Measurements from ENCODE around the gene MAP2K7. TPM values are rescaled to one million over a fixed set of nuclear protein-coding genes. Genes with fewer than 3 reads are reported as not detected.

The MAP2K7 gene
- total RNA-seq, 2 experiments from 2014 or later: 36.5 to 39.9 TPM

GRCh38 chr19:7931221-7932061 is 27.8 kb downstream of the MAP2K7 start:
- ChIA-PET CTCF (interaction anchor here (1.0 to 5.6 kb wide), 2 partner anchors 13 to 71 kb away, joined by 4 to 50 read pairs; partner anchors contain the start of gene TIMM44), POLR2A (interaction anchor here (2.2 kb wide), 1 partner anchor 12 kb away, joined by 5 read pairs; the partner anchor contains the start of gene TIMM44)
- Mint-ChIP-seq H3K27ac (no peak overlapping the region), H3K4me3 (no peak overlapping the region), H3K4me1 (ENCODE audit: low read depth) (peaks cover 7% of the 10 kb centered on the region), H3K27me3 (ENCODE audit: low read depth) (no peaks in the 10 kb centered on the region), H3K9me3 (ENCODE audit: insufficient read depth) (no peaks in the 10 kb centered on the region), H3K36me3 (ENCODE audit: low read depth) (peaks cover 22% of the 10 kb centered on the region)
- DNase-seq (no peak), ATAC-seq (no peak)

GRCh38 chr19:7932276-7932929 is 28.7 kb downstream of the MAP2K7 start:
- Mint-ChIP-seq H3K27me3 (ENCODE audit: low read depth) (no peaks in the 10 kb centered on the region), H3K36me3 (ENCODE audit: low read depth) (peaks cover 22% of the 10 kb centered on the region), H3K9me3 (ENCODE audit: insufficient read depth) (no peaks in the 10 kb centered on the region), H3K4me3 (no peak overlapping the region), H3K4me1 (ENCODE audit: low read depth) (peaks cover 5% of the 10 kb centered on the region), H3K27ac (no peak overlapping the region)
- no peak for ATAC-seq
- CTCF ChIA-PET: interaction anchor here (5.6 kb wide), 1 partner anchor 12 kb away, joined by 50 read pairs; the partner anchor contains the start of gene TIMM44
- POLR2A ChIA-PET: interaction anchor here (2.2 kb wide), 1 partner anchor 12 kb away, joined by 5 read pairs; the partner anchor contains the start of gene TIMM44
- no peak for DNase-seq

DNA sequence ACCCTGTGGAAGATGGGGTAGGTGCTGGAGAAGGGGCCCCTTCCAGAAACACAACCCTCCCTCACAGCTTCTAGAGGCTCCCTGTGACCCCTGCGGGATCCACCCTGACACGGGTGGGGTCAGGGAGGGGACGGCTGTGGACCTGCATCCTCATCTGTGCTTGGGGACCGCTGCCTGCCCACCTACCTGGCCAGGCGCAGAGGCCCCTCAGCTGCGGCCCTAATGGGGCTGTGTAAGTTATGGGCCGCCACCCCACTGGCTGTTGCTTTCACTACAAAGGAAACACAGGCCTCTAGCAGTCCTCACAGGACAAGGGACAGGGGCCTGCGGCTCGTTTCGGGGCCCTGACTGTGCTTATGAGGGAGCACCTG is 29.2 kb downstream of the MAP2K7 start:
- Mint-ChIP-seq H3K9me3 (ENCODE audit: insufficient read depth) (no peaks in the 10 kb centered on the region), H3K27me3 (ENCODE audit: low read depth) (no peaks in the 10 kb centered on the region), H3K36me3 (ENCODE audit: low read depth) (peaks cover 23% of the 10 kb centered on the region), H3K4me1 (ENCODE audit: low read depth) (peaks cover 5% of the 10 kb centered on the region), H3K27ac (no peak overlapping the region), H3K4me3 (no peak overlapping the region)
- DNase-seq: no peak
- ATAC-seq: no peak
- CTCF ChIA-PET: interaction anchor here (5.6 kb wide), 1 partner anchor 11 kb away, joined by 50 read pairs; the partner anchor contains the start of gene TIMM44
- POLR2A ChIA-PET: no interaction called here

GRCh38 chr19:7933411-7933810 is 29.7 kb downstream of the MAP2K7 start:
- peaks cover 5% of the 10 kb centered on the region for H3K4me1 Mint-ChIP-seq (ENCODE audit: low read depth)
- POLR2A ChIA-PET: no interaction called here
- no peak overlapping the region for H3K4me3 Mint-ChIP-seq
- DNase-seq (no peak), ATAC-seq (no peak)
- CTCF ChIA-PET: no interaction called here
- peaks cover 23% of the 10 kb centered on the region for H3K36me3 Mint-ChIP-seq (ENCODE audit: low read depth)
- H3K9me3 Mint-ChIP-seq (ENCODE audit: insufficient read depth): no peaks in the 10 kb centered on the region
- no peaks in the 10 kb centered on the region for H3K27me3 Mint-ChIP-seq (ENCODE audit: low read depth)
- H3K27ac Mint-ChIP-seq: no peak overlapping the region

DNA sequence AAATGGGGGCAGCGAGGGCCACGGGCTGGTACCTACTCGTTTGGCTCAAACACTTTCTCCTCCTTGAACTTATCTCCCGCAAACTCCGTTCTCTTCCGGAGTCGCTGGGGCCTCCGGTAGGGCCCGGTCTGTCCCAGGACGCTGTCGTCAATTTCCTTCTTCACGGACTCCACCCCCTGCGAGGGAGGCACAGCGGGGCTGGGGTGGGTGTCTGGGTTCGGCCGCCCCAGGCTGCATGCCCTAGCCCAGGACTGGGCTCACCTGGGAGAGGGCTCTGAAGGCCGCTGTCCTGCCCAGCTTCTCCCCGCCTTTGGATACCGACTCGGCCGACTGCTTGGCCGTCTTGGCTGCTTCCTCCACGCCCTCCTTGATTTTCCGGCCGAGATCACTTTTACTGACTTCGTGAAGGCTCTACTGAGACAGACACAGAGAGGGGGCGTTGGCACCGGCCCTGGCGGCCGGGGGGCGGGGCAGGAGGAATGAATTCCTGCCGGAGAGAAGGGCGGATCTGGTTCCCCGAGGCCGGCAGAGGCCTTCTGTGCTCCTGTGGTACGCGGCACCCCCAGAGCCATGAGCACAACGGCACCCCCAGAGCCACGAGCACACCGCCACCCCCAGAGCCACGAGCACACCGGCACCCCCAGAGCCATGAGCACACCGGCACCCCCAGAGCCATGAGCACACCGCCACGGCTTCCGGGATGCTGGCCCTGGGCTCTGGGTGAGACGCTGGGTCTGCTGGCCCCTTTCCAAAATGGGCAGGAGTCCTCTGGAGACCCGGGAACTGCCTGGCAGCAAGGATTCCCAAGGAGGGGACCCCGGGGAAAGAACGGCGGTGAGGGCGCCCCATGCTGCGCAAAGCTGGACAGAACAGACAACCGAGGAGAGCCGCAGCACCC is 30.4 kb downstream of the MAP2K7 start:
- Mint-ChIP-seq H3K27me3 (ENCODE audit: low read depth) (no peaks in the 10 kb centered on the region), H3K36me3 (ENCODE audit: low read depth) (peaks cover 27% of the 10 kb centered on the region), H3K4me1 (ENCODE audit: low read depth) (peaks cover 5% of the 10 kb centered on the region), H3K4me3 (no peak overlapping the region), H3K9me3 (ENCODE audit: insufficient read depth) (no peaks in the 10 kb centered on the region), H3K27ac (no peak overlapping the region)
- ChIA-PET POLR2A (no interaction called here), CTCF (no interaction called here)
- no peak for DNase-seq
- ATAC-seq: no peak

DNA sequence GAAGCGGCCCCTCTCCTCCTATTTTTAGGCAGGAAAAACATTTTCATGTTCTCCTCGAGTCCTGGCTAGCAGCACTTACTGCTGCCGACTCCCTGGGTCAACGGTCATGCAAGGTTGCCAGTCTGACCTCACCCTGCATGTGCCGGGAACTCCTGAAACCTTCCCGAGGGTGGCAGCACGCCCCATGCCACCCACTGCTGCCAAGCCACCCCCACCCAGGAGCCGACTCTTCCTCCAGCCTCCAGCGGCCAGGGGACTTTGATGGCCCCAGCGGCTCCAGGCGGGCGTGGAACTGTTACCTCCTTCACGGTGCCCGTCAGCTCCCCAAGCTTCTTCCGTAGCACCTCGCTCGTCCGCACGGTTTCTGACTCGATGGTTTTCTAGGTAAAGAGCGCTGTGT is 31.1 kb downstream of the MAP2K7 start:
- Mint-ChIP-seq H3K27ac (no peak overlapping the region), H3K27me3 (ENCODE audit: low read depth) (no peaks in the 10 kb centered on the region), H3K4me3 (no peak overlapping the region), H3K36me3 (ENCODE audit: low read depth) (peaks cover 27% of the 10 kb centered on the region), H3K9me3 (ENCODE audit: insufficient read depth) (no peaks in the 10 kb centered on the region), H3K4me1 (ENCODE audit: low read depth) (peaks cover 3% of the 10 kb centered on the region)
- ChIA-PET POLR2A (no interaction called here), CTCF (interaction anchor here (1.3 kb wide), 1 partner anchor 9 kb away, joined by 10 read pairs; the partner anchor contains the start of gene TIMM44)
- DNase-seq (no peak), ATAC-seq (no peak)

DNA sequence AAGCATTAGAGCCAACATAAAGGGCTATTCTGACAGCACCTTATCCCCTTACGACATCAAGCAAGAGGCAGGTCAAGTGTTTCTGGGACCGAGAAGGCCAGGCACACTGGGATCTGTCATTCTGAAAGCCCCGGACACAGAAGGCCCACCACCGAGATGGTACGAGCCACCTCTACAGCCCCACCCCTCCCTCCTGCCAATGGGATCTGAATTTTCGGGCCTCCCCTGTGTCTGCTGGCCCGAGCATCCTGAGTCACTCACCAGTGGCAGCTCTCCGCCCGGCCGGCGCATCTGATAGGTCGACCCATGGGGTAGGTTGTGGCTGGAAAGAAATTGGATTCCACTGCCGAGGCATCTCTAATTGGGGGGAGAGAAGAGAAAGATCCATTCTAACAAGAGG is 37.2 kb downstream of the MAP2K7 start:
- H3K36me3 Mint-ChIP-seq (ENCODE audit: low read depth): peaks cover 16% of the 10 kb centered on the region
- DNase-seq (no peak), ATAC-seq (no peak)
- ChIA-PET POLR2A (no interaction called here), CTCF (interaction anchor here (1.0 kb wide), 2 partner anchors 12 to 62 kb away, joined by 4 read pairs; no protein-coding TSS in a partner anchor)
- H3K4me1 Mint-ChIP-seq (ENCODE audit: low read depth): peaks cover 39% of the 10 kb centered on the region
- no peak overlapping the region for H3K27ac Mint-ChIP-seq
- H3K9me3 Mint-ChIP-seq (ENCODE audit: insufficient read depth): no peaks in the 10 kb centered on the region
- H3K4me3 Mint-ChIP-seq: peak overlapping the region; percentile 15
- no peaks in the 10 kb centered on the region for H3K27me3 Mint-ChIP-seq (ENCODE audit: low read depth)

DNA sequence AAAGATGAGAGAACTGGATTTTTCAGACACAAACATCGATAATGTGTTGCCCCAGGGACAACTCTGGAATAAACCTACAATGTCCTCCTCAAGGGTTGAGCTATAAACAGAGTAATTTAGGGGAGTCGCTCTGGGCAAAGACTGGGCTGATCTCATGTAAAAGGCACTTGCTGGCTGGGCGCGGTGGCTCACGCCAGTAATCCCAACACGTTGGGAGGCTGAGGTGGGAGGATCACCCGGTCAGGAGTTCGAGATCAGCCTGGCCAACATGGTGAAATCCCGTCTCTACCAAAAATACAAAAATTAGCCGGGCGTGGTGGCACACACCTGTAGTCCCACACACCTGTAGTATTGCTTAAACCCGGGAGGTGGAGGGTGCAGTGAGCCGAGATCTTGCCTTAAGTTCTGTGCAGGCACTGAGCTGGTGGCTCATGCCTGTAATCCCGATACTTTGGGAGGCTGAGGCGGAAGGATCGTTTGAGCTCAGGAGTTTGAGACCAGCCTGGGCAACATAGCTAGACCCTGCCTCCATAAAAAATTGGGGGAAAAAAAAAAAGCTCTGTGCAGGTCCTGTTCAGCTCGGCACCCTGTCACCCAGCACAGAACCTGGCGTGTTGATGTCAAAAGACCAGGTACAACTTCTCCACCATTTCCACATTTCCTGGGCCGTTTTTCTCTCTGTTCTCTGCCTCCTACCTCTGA is 38.4 kb downstream of the MAP2K7 start:
- no peak for ATAC-seq

GRCh38 chr19:7942981-7943443 is 39.3 kb downstream of the MAP2K7 start:
- peak overlapping the region; percentile 91 for H3K4me3 Mint-ChIP-seq
- DNase-seq (no peak), ATAC-seq (peak; percentile 11)
- peaks cover 39% of the 10 kb centered on the region for H3K4me1 Mint-ChIP-seq (ENCODE audit: low read depth)
- ChIA-PET CTCF (interaction anchor here (0.8 to 3.0 kb wide), 29 partner anchors 7 to 594 kb away, joined by 3 to 50 read pairs (median 7); partner anchors contain the start of genes ARHGEF18, ELAVL1, SNAPC2 and TRAPPC5), POLR2A (interaction anchor here (0.8 to 1.9 kb wide), 11 partner anchors 12 to 874 kb away, joined by 3 to 17 read pairs (median 5); partner anchors contain the start of genes ELAVL1, MAP2K7 and SNAPC2)
- H3K36me3 Mint-ChIP-seq (ENCODE audit: low read depth): peaks cover 14% of the 10 kb centered on the region
- H3K27ac Mint-ChIP-seq: peak overlapping the region; percentile 97
- no peaks in the 10 kb centered on the region for H3K9me3 Mint-ChIP-seq (ENCODE audit: insufficient read depth)
- H3K27me3 Mint-ChIP-seq (ENCODE audit: low read depth): no peaks in the 10 kb centered on the region

More for the DNA sequence above, 38.4 kb downstream of the MAP2K7 start:
- ChIA-PET CTCF (interaction anchor here (1.1 kb wide), 1 partner anchor 24 kb away, joined by 3 read pairs; no protein-coding TSS in a partner anchor), POLR2A (no interaction called here)
- H3K27me3 Mint-ChIP-seq (ENCODE audit: low read depth): no peaks in the 10 kb centered on the region
- peaks cover 39% of the 10 kb centered on the region for H3K4me1 Mint-ChIP-seq (ENCODE audit: low read depth)
- H3K9me3 Mint-ChIP-seq (ENCODE audit: insufficient read depth): no peaks in the 10 kb centered on the region
- H3K4me3 Mint-ChIP-seq: peak overlapping the region; percentile 91
- peaks cover 15% of the 10 kb centered on the region for H3K36me3 Mint-ChIP-seq (ENCODE audit: low read depth)
- H3K27ac Mint-ChIP-seq: peak overlapping the region; percentile 97
- no peak for DNase-seq

DNA sequence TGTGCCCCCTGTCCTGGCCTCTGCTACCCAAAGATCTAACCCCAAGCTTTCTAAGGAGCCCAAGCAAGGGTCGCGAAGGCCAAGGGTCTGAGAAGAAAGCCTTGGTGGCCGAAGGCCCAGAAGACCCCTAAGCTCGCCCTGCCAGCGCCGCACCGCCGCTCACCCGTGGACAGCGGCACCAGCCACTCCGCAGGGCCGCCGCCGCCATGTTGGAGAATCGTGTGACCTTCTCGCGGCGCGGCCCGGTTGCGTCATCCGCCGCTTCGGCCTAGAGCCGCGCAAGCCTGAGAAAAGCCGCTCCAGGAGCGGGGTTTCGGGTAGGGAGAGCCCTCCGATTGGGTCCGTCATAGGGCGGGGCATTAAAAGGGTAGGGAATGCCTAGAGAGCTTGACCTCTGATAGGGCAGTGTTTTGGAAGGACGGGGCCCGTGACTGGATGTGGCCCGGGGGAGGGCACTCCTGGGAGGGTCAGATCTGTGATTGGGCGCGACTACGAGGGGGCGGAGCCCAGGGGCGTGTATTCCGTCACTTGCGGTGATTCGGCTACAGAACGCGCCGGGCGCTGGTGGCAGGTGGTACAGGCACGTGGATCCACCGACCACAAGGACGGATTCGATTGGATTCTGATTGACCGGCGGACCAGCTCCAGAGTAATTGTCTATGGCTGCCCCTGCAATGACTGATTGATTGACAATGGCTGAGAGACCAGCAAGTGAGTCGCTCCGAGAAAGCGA is 39.9 kb downstream of the MAP2K7 start, which contains the start of gene TIMM44:
Gene TIMM44, minus strand, starts transcription at position 223 of the 733 bp plus-strand sequence. Its CDS starts 15 bp downstream, at position 208.
- no peaks in the 10 kb centered on the region for H3K27me3 Mint-ChIP-seq (ENCODE audit: low read depth)
- H3K27ac Mint-ChIP-seq: peak within 1 kb of the TSS; percentile 97
- H3K4me1 Mint-ChIP-seq (ENCODE audit: low read depth): peaks cover 39% of the 10 kb centered on the region
- peaks cover 14% of the 10 kb centered on the region for H3K36me3 Mint-ChIP-seq (ENCODE audit: low read depth)
- H3K4me3 Mint-ChIP-seq: peak within 1 kb of the TSS; percentile 91
- DNase-seq (peak; percentile 100), ATAC-seq (peak; percentile 99)
- POLR2A ChIA-PET: interaction anchor here (0.5 to 1.9 kb wide), 14 partner anchors 13 to 875 kb away, joined by 3 to 17 read pairs (median 4); partner anchors contain the start of genes ELAVL1, MAP2K7 and SNAPC2
- CTCF ChIA-PET: interaction anchor here (0.8 to 3.0 kb wide), 37 partner anchors 8 to 647 kb away, joined by 3 to 50 read pairs (median 6); partner anchors contain the start of genes ARHGEF18, ELAVL1, MAP2K7 and SNAPC2
- H3K9me3 Mint-ChIP-seq (ENCODE audit: insufficient read depth): no peaks in the 10 kb centered on the region

Data from activated CD8-positive, alpha-beta T cell treated with anti-CD3 and anti-CD28 coated beads, Interleukin-2, amount 10 ng/mL, durations not matched to agents 7 days and 5 days (primary cell).